Epithelial cell of proximal tubule (primary cell): ENCODE measurements around the gene CCR5. TPM values are rescaled to one million over a fixed set of nuclear protein-coding genes. Genes with fewer than 3 reads are reported as not detected.

Experiments used
- DNase-seq: peaks from one replicate; pipeline ENCODE4 v3.0.0-alpha.2; 2011; ENCODE audit warnings: low read depth
- H3K4me3 ChIP-seq: 2 replicates; pipeline ENCODE4 v1.5.1; 2011; ENCODE audit warnings: low read depth, mild to moderate bottlenecking, low read length
- CTCF ChIP-seq: conservative IDR thresholded peaks from 2 replicates; pipeline ENCODE4 v1.5.1; 2012; ENCODE audit warnings: low read depth, mild to moderate bottlenecking, low read length
- total RNA-seq: library from RNA; depleted of rRNA; stranded (reverse); fragments of >200 nt; gene quantifications from 2 replicates; pipeline ENCODE4 v1.2.3, GENCODE V29; 2015

CCR5 gene
- total RNA-seq, 1 donor from 2014 or later = not detected

DNA sequence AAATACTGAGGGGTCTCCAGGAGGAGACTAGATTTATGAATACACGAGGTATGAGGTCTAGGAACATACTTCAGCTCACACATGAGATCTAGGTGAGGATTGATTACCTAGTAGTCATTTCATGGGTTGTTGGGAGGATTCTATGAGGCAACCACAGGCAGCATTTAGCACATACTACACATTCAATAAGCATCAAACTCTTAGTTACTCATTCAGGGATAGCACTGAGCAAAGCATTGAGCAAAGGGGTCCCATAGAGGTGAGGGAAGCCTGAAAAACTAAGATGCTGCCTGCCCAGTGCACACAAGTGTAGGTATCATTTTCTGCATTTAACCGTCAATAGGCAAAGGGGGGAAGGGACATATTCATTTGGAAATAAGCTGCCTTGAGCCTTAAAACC lies 4.5 kb downstream of the CCR5 start:
- H3K4me3 ChIP-seq = no peak overlapping the region
- no peak for DNase-seq
- TF ChIP-seq CTCF = no peak

GRCh38 chr3:46375814-46376213 lies 5.1 kb downstream of the CCR5 start:
- TF ChIP-seq CTCF = no peak
- no peak for DNase-seq

DNA sequence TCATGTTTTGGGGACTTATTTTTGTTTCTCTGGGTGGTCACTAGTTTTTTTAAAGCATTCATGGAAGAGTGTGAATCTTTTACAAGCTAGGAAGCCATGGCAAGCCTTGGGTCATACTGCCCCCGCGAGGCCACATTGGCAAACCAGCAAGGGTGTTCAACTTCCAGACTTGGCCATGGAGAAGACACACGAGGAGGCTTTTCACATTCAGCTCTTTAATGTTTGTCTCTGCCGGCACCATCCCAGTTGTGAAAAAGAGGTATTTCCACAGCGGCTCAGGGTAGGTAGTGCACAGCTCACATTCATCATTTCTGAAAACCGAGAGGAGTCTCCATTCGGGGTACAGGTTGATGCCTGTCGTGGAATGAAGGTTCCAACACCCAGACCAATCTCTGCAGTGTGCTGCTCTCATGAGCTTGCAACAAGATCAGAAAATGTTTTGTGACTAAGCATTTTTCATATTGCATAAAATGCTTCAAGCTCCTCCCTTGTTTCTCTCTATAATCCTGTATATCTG lies 7.7 kb downstream of the CCR5 start:
- no peak overlapping the region for H3K4me3 ChIP-seq
- TF ChIP-seq CTCF = peak; percentile 90
- no peak for DNase-seq

More at GRCh38 chr3:46375814-46376213, 5.1 kb downstream of the CCR5 start:
- no peak overlapping the region for H3K4me3 ChIP-seq

- no peak overlapping the region for H3K4me3 ChIP-seq
- TF ChIP-seq CTCF = no peak
- DNase-seq = no peak
Observed at GRCh38 chr3:46380471-46381221, 9.9 kb downstream of the CCR5 start.

GRCh38 chr3:46381625-46382024 lies 10.9 kb downstream of the CCR5 start:
- H3K4me3 ChIP-seq = no peak overlapping the region
- no peak for TF ChIP-seq CTCF
- no peak for DNase-seq

DNA sequence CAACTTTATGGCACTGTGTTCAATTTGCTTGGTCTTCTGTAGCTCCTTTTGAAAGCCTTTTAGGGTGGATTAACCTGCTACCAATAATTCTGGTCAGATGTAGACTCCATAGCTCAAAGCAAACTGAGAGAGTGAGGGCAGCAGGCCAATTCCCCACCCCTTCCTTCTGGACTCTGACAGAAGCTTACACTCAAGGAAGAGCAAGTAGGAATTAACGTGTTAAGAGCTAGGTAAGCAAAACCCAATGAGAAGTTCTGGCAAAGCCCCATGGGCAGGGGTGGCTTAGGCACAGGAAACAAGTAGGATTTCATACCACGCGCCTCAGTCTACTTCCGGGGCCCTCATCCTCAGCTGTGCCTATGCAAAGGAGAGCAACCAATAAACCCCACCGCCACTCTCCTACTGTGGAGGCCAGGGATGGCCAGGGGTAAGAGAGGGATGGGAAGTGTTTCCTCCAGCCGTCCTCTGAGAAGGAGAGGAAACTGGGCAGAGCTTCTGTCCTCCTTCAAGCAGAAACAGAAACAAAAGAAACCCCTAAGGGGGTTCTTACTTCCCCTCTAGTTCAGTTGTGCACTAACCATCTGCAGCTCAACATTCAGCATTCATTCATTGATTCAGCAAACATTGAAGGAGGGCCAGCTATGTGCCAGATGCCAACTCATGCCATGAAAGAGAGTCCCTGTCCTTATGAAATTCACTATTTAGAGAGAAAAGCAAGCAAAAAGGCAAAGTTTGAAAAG lies 12.6 kb downstream of the CCR5 start:
- no peak overlapping the region for H3K4me3 ChIP-seq
- DNase-seq = no peak
- TF ChIP-seq CTCF = no peak

GRCh38 chr3:46383951-46384330 lies 13.2 kb downstream of the CCR5 start:
- no peak overlapping the region for H3K4me3 ChIP-seq
- no peak for TF ChIP-seq CTCF
- no peak for DNase-seq
